NCI-H2171 (cell line): Measurements from ENCODE around the gene BAIAP2.
"Not testable (repeated sequence)": the region's sequence is repeated elsewhere in the genome, so short reads cannot be mapped to it uniquely, and the experiment has no call there.

Experiments used
- DNase-seq: peaks from one replicate; lab custom pipeline; 2025; lab: John Stamatoyannopoulos, UW

The BAIAP2 gene

DNA sequence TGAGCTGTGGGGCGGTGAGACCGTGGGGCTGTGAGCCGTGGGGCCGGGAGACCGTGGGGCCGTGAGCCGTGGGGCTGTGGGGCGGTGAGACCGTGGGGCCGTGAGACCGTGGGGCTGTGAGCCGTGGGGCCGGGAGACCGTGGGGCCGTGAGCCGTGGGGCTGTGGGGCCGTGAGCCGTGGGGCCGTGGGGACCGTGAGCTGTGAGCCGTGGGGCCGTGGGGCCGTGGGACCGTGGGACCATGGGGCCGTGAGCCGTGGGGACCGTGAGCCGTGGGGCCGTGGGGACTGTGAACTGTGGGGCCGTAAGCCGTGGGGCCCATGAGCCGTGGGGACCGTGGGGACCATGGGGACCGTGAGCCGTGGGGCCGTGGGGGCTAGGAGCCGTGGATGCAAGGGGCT, 105.7 kb downstream of the BAIAP2 start:
- DNase-seq = no peak

DNA sequence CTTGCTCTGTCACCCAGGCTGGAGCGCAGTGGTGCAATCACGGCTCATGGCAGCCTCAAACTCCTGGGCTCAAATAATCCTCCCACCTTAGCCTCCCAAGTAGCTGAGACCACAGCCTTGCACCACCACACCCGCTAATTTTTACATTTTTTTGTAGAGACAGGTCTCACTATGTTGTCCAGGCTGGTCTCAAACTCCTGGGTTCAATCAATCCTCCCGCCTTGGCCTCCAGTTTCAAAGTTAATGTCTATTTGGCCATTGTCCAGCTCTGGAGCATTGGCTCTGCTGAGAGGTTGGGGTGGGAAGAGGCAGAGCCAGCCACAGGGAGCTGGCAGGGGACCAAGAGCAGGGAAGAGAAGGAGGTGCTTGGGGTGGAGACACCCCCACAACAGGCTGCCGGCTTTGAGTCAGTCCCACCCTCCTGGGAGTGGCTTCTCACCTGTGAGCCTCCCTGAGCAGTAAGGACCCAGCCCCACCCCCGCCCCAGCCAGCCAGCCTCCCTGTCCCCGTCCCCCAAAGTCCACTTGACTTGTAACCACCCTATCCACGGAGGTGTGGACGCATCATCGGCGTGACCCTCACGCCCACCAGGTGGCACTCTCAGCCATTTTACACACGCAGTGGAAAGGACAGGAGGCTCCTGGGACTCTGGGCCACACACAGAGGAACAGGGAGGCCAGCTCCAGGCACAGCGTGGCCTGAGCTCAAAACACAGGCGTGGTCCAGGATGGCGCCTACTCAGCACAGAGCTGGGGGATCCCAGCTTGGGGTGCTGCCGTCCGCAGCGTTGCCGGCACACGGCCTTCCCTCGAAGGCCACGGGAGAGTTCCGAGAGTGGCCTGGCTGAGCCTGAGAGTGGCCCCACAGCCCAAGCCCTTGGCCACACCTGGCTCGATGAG, 107.6 kb downstream of the BAIAP2 start:
- DNase-seq = peak; percentile 80

DNA sequence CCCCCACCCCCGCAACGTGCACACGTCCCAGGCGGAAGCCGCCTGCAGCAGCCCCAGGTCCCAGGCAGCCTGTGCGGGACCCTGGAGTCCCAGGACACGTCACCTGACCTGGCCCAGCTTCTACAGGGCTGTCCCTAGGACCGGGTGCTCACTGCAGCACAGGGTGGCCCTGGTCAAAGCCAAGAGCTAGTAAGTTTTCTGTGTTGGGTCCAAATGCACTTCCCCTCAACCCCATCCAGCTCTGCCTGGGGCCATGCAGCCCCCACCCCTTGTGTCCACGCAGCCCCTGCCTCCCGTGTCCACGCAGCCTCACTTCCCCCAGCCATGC, 108.2 kb downstream of the BAIAP2 start:
- DNase-seq = no peak

DNA sequence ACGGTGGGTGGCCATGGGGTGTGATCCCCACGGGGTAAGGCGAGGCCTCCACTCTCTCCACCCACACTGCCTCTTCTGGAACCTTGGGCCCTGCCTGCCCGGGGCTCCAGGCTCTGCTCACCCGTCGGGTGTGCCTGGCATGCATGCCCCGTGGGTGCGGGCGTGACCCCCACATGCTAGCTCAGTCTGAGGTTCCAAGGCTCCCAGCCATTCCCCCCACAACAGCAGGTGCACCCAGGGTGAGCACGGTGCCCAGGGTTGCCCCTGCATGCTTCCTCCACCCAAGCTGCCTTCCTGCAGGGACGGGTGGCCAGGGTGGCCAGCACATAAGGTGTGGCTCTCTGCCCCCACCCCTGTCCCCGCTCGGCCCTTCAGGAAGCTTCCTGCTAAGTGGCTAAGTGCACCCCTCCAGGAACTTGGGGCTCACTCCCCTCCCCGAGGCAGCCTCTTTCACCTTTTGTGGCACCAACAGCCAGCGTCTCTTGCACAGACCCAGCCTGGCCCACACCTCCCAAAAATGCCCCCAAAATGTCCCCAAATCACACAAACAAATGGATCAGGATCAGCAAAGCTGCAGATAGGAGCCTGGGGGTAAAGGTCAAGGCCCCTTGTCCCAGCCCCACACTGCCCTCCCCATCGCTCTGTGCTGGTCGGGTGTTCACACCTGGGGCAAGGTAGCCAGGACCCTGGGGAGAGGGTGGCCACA, 108.9 kb downstream of the BAIAP2 start:
- DNase-seq = no peak

DNA sequence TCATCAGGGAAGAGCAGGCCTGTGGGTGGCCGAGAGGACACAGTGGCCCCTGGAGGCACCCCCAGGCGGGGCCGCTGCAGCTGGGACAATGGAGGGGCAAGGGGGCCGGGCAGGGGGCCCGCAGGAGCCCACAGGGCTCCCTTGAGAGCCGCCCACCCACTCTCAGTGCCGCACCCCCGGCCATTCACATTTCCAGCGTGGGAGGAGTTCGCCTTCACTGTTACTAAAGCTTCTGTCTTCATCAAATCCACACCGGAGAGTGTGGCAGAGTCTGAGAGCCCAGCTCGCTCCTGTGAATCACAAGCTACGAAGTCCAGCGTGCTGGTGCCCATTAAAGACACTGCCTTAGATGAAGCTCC, 109.5 kb downstream of the BAIAP2 start:
- DNase-seq = no peak

DNA sequence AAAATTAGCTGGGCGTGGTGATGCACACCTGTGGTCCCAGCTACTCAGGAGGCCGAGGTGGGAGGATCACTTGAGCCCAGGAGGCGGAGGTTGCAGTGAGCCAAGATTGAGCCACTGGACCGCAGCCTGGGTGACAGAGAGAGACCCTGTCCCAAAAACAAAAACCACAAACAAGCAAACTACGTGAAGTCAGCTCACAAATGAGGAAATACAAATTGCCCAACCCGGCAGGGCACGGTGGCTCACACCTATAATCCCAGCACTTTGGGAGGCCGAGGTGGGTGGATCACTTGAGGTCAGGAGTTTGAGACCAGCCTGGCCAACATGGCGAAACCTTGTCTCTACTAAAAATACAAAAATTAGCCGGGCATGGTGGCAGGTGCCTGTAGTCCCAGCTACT, 111.3 kb downstream of the BAIAP2 start:
- DNase-seq = not testable (repeated sequence)

DNA sequence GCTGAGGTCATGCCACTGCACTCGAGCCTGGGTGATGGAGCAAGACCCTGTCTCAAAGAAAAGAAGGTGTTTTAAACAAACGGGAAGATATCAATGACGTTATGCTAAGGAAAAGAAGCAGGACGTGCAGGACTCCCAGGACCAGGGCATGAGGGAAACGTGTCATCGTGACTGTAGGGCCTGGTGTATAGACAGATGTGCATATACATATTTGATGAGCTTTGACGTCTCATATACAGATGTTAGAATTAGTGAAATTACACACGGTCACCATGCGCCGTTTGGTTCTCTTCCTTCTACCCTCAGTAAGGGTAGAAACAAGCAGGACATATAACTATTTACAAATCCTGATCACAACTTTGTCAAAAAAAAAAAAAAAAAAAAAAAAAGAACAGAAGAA, 112.8 kb downstream of the BAIAP2 start:
- no peak for DNase-seq

DNA sequence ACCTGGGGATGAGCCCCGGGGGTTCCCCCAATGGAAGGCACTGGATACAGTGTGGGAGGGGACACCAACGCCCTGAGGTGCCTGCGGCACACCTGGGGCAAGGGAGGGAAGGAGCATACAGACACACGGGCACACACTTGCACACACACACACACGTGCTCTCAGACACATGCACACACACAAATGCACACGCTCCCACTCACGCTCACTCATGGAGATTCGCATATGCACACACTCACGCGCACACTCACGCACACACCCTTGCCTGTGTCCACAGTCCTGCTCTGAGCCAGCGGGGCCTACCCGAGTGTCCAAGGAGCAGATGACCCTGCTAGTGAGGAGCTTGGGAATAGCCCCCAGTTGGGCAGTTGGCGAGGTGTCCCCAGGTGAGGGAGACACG, 113.6 kb downstream of the BAIAP2 start:
- no peak for DNase-seq

DNA sequence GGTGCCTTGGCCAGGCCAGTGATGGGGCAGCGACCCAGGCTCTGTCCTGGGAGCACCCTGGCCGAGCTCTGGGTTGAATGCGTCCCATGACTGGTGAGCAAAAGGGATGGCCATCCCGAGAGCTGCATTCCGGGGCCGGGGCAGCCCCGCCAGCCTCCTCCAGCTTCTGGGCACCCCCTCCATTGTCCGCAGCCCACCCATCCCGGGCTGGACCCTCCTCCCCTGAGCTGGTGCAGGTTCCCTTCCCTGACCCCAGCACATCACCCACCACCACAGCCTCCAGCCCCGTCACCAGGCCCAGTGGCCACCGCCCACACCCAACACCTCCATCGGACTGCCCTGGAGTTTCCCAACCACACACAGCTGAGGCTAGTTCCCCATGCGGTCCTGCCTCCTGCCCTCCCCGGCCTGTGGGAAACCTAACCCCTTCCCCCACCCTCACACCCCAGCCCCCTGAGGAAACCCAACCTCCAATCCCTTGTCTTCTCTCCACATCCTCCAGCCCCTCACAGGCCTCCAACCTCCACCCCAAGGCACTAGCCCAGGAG, 114.1 kb downstream of the BAIAP2 start:
- no peak for DNase-seq

DNA sequence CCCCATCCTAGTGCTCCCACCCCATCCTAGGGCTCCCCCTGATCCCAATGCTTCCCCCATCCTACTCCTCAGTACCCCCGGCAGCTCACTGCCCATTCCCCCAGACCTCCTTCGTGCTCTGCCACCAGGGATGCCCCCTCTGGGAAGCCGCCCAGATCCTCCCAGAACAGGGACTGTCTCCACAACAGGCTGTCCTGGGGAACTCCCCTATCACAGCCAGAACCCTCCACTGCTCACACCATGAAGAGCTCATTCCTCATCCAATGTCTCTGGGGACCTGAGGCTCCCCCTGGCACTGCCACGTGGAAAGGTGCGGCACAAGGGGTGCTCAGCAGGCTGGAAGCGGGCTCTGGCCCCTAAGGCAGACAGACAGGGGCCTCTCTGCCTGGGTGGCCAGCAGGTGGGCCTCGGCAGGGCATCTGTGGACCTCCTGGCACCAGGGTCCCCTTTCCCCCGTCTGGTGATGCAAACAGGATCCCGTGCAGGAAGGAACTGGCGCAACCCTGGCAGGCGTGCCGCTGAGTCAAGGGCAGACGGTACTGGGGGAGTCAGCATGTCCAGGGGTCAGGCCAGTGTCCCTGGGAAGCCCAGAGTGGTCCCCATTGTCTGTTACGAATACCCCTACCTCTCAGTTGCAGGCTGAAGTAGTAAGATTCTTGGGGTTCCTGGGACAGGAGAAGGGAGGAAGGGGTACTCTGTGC, 115.6 kb downstream of the BAIAP2 start:
- DNase-seq = no peak

DNA sequence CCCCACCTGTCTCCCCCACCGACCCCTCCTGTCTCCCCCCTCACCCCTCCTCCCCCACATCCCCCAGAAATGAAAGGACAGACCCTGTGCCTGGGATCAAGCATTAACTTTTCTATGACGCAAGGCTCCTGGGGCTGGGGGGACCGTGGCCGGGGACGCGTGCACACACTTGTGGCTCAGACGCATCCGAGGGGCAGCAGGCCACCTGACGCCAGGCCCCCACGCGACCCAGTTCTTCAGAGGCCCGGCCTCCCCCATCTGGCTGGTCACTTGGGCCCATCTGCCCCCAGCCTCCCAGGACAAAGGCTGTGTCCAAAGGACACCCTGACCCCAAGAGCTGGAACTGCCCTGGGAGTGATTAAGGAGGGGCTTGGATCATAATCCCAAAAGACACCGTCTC, 116.3 kb downstream of the BAIAP2 start:
- DNase-seq = no peak

DNA sequence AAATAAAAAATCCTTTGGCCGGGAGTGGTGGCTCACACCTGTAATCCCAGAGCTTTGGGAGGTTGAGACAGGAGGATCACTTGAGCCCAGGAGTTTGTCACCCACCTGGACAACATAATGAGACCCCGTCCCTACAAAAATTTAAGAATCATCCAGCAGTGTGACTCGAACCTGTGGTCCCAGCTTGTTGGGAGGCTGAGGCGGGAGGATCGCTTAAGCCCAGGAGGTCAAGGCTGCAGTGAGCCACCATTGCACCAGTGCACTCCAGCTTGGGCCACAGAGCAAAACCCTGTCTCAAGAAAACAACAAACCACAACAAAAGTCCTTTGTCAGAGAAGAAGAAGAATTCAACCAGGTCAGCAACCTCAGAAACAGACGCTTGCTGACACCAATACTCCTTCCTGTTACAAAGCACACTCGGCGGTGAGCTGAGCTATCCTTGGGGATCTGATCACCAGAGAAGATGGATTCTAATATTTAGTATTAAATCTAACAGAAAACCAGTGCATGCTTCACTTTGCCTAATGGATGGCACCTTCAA, 117.4 kb downstream of the BAIAP2 start:
- no peak for DNase-seq

DNA sequence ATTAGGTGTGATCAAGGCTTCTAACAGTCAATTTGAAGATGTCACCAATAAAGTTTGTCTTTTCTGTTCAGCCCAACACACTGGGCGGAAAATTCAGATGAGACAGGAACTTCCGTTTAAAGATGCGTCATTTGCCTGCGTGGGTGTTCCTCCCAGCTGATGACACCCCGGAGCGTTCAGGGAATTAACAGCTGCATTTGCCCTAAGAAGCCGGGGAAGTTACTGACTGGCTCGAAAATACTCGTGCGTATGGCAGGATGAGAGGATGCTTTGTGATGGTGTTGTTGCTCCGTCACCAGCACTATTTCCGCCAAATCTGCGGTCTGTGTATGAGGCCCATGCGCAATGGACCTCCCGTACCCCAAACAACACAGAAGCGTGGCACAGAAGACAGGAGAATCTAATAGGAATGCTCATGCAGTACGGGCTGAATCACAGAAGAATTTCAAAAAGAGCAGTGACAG, 118.4 kb downstream of the BAIAP2 start:
- no peak for DNase-seq

DNA sequence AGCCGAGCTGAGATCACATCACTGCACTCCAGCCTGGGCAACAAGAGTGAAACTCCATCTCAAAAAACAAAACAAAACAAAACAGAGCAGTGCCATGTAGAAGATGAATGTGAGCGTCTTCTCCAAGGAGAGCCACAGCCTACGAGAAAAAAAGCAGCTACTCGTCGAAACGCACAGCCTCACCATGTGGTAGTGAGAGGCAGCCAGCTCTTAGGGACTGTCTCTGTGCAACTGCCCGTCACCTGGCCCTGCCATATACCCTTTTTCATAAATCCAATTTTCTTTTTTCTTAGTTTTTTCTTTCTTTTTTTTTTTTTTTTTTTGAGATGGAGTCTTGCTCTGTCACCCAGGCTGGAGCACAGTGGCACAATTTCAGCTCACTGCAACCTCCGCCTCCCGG, 119.1 kb downstream of the BAIAP2 start:
- DNase-seq = not testable (repeated sequence)

DNA sequence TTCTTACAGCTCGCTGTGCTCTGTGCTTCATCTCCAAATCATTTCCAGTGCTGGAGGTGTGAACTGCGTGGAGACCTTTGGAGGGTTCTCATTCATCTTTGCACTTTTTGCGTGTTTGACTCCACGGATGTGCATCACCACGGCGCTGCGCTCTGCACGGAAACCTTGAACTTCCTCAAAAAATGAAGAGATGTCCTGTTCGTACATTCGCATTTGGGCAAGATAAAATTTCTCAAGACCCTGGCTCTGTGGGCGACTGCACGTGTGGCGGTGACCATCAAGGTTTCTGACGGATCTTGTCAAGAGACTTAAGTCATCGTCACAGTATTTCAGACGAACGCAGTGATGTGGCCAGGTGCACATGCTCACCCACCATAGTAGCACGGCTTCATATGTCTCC, 120.0 kb downstream of the BAIAP2 start:
- DNase-seq = no peak

DNA sequence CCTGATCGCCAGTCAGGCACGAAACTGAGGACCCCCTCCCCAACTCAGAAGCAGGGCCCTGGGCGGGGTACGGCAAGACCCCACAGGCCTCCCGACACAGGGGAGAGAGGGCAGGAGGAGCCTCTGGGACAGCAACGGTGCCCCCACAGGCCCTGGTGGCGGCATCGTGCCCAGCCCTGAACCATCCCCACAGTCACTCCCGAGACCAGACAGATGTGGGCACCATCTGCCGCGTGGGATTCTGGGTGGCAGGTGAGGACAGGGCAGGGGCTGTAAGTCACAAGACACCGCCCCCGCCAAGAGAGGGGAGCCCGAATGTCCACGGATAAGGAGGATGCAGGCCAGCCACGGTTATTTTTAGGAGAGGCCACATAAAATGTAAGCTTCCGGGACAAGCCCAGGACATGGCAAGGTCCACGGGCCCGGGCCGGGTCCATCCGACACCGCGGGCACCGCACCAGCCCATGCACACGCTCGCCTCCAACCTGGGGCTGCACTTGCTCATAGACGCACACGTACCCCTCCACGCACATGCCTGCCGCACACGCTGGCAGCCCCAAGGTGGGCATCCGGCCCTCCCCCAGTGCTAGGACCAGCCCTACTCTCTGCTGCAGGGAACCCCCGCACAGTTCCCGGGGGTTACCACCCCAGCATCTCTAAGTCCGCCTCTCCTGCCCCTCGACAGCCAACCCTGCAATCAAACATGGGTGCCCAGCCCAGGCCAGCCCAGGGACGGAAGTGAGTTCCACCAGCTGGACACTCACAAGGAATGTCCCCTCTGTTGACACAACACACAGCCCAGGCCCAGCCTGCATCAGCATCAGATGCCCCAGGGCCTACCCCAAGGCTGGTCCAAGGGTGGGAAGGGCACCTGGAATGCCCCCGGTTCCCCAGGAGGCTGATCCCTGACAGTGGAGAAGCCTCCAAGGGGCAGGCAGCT, 122.2 kb downstream of the BAIAP2 start:
- DNase-seq = no peak

DNA sequence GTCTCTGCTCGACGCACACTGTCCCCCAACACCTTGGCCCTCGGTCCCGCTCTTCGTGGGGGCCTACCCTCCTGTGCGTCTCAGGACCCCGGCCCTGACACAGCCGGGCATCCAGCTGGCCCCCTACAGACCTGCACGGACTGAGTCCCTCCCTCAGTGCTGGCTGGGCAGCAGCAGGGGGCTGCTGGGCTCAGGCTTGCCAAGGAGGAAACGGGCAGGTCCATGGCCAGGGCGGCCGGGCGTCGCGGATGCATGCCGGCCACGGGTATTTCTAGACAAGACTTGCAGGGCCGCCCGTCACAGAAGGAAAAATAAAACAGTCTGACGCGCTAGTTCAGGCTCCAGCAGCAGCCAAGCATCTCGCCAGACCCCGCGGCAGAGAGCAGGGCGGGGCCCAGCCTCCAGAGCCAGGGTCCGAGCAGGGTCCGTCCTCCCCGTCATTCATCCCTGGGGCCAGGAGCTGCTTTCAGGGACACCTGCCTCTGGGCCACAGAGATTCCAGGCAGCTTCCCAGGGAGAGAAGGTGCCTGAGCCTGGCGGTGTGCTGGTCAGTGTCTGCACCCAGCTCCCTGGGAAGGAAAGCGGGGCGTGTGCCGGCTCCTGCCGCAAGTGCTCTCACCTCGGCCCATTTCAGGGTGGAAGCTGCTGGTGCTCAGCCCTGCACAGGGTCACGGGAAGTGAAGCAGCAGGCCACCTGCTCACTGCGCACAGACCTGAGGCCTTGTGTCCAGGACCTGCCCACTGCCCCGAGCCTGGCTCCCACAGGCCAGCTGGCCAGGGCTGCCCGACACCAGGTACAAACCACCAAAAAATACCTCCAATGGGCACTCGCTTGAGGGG, 123.1 kb downstream of the BAIAP2 start:
- no peak for DNase-seq

DNA sequence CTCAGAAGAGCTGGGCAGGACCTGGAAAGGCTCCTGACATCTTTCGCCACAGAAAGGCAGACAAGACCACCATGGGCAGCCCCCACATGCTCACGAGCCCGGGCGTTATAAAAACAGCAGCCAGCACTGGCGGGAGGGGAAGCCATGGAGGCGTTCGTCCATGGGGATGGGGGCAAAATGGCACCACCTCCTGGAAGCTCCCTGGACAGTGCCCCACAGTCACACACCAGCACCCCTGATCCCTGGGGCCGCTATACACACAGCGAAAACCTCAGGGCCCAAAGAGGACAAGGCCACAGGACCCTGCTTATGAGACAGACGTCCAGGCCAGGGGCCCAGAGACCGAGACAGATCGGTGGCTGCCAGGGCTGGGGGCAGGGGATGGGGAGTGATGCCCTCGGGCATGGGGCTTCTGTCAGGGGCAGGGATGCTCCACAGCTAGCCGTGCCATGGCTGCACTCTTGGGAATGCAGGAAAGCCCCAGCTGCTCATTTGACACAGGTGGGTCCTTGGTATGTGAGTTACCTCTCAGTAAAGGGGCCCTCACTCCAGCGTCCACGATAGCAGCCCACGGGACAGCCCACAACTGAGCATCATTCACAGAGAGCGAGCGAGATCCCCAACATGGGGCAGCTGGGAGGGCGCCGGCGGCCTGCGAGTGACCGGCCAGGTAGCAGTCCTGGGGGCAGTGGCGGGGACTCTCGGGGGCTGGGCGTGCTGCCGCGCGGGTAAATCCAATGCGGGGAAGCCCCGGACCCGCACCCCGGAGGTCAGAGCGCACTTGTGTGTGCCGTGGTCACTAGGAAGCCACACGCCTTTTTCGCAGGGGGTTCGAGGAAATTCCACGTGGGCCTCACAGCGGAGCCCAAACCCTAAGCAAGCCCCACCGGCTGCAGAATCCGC, 124.0 kb downstream of the BAIAP2 start:
- DNase-seq = no peak

DNA sequence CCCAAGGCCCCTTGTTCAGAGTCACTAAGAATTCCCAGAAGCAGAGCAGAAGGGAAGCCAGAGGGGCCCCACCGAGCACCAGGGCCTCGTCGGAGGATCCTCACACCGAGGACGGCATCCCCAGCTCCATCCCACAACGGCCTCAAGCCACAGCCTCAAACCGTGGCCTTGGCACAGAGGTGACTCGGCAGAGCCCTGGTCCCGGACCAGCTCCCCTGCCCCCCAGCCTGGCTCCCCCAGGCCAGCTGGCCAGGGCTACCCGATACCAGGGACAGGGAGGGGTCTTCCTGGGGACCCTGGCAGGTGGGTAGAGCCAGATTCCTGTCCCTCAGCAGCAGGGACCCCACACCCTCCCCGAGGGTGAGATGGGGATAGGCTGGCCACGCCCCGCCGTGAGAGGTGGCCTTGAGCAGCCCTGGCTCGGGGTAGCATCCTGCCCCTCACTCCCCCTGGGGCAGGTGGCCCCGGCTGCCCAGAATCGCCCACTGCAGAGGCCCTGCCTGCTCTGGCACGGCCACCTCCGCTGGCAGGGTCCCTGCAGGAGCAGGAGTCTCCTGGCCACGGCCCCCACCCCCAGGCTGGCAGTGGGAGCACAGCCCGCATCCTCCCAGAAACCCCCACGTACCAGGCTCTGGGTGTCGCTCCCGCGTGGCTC, 124.8 kb downstream of the BAIAP2 start:
- no peak for DNase-seq
